CD4-positive, alpha-beta T cell treated with Interleukin-17A for 1 hour (primary cell): Measurements from ENCODE around the gene UNC45A.
"Not testable (repeated sequence)": the region's sequence is repeated elsewhere in the genome, so short reads cannot be mapped to it uniquely, and the experiment has no call there.

Experiments
- DNase-seq: peaks from one replicate; pipeline ENCODE4 v3.0.0-alpha.2; 2020

The UNC45A gene, protein sequence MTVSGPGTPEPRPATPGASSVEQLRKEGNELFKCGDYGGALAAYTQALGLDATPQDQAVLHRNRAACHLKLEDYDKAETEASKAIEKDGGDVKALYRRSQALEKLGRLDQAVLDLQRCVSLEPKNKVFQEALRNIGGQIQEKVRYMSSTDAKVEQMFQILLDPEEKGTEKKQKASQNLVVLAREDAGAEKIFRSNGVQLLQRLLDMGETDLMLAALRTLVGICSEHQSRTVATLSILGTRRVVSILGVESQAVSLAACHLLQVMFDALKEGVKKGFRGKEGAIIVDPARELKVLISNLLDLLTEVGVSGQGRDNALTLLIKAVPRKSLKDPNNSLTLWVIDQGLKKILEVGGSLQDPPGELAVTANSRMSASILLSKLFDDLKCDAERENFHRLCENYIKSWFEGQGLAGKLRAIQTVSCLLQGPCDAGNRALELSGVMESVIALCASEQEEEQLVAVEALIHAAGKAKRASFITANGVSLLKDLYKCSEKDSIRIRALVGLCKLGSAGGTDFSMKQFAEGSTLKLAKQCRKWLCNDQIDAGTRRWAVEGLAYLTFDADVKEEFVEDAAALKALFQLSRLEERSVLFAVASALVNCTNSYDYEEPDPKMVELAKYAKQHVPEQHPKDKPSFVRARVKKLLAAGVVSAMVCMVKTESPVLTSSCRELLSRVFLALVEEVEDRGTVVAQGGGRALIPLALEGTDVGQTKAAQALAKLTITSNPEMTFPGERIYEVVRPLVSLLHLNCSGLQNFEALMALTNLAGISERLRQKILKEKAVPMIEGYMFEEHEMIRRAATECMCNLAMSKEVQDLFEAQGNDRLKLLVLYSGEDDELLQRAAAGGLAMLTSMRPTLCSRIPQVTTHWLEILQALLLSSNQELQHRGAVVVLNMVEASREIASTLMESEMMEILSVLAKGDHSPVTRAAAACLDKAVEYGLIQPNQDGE

DNA sequence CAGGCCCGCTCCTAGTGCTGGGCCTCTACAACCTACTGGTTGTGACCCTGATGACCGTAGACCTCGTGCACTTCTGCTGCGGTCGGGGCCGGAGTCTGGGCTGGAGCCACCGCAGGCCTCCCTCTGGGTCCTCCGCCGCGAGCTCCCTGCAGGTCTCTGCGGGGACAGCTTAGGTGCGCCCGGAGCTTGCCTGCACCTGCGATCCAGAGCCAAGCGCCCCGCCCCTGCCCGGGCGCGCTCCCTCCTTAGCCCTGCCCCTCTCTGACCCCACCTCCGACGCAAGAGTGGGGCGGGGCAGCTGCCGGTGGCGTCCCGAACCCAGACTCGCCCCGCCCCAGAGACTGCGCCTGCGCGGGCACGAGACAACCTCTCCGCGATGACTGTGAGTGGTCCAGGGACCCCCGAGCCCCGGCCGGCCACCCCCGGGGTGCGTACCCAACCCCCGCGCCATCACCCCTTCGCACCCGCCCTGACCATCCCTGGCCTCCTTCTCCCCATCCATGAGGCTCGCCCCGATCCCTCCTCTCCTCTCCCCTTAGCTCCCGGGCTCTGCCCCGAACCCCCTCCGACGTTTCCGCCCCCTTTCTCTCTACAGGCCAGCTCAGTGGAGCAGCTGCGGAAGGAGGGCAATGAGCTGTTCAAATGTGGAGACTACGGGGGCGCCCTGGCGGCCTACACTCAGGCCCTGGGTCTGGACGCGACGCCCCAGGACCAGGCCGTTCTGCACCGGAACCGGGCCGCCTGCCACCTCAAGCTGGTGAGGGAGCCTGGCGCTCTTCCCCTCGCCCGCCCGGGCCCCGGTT is at the start of gene UNC45A:
UNC45A (plus strand) TSS at position 337 of the 803 bp plus-strand sequence; CDS start at position 377, 40 bp downstream.
- DNase-seq, result peak; percentile 94

DNA sequence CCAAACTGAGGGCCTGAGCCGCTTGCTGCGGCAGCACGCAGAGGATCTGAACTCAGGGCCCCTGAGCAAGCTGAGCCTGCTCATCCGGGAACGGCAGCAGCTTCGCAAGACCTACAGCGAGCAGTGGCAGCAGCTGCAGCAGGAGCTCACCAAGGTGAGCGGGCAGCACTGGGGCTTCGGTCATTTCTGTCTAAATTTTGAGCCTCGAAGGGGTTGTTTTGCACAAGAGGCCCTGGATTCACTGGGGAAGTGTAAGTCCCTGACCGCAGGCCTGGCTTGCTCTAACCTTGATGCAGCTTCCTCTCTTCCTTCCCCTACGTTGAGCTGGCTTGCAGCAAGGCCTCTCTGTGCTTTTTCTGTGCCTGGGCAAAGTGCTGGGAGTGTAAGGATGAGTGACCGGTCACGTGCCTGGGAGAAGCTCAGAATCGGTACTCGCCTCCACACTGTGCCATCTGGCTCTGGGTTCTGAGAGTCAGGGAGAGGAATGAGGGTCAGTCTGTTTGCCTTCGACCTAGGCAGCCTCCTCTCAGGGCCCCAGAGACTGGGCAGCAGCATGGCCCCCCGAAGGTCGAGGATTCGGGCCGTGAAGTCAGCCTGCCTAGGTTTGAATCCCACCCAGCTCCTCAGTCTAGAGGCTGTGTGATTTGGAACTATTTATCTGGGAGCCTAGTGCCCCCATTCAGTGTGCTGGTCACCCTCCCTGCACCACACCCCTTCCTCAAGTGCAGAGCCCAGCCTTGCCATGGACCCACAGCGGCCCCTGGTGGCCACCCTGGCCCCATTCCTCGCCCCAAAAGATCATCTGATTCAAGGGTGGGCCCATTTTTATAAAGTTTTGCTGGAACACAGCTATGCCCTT is 49.4 kb upstream of the UNC45A start:
- peak; percentile 81 for DNase-seq

DNA sequence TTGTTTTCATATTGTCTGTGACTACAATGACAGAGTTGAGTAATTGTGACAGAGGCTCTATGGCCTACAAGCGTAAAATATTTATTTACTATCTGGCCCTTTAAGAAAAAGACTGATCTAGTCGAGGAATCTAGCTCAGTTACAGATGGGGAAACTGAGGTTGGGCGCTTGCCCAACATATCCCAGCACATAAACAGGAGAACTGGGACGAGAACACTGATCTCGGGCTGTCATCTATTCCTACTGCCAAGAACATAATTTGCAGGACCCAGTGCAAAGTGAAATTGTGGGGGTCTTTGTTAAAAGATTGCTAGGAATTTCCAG is 48.8 kb upstream of the UNC45A start:
- no peak for DNase-seq

DNA sequence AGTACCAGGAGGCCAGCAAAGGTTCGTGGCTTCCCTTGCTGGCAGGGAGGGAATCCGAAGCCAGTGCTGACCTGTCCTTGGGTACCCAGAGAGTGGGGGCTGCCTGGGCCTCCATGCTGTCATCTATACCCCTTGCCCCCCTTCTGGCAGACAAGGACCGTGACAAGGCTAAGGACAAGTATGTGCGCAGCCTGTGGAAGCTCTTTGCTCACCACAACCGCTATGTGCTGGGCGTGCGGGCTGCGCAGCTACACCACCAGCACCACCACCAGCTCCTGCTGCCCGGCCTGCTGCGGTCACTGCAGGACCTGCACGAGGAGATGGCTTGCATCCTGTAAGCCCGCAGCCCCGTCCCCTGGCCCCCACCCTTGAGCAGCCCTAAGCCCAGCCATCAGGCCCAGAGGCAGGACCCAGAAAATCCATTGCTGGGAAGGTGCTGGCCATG is 48.0 kb upstream of the UNC45A start:
- DNase-seq, result no peak

DNA sequence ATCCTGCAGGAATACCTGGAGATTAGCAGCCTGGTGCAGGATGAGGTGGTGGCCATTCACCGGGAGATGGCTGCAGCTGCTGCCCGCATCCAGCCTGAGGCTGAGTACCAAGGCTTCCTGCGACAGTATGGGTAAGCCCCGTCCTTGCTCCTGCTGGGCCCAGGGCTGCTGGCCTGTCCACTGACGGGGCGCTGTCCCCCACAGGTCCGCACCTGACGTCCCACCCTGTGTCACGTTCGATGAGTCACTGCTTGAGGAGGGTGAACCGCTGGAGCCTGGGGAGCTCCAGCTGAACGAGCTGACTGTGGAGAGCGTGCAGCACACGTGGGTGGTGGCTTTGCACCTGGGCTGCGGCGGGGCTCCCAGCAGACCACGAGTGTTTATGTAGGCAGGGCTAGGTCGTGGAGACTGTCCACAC is 45.8 kb upstream of the UNC45A start:
- no peak for DNase-seq

DNA sequence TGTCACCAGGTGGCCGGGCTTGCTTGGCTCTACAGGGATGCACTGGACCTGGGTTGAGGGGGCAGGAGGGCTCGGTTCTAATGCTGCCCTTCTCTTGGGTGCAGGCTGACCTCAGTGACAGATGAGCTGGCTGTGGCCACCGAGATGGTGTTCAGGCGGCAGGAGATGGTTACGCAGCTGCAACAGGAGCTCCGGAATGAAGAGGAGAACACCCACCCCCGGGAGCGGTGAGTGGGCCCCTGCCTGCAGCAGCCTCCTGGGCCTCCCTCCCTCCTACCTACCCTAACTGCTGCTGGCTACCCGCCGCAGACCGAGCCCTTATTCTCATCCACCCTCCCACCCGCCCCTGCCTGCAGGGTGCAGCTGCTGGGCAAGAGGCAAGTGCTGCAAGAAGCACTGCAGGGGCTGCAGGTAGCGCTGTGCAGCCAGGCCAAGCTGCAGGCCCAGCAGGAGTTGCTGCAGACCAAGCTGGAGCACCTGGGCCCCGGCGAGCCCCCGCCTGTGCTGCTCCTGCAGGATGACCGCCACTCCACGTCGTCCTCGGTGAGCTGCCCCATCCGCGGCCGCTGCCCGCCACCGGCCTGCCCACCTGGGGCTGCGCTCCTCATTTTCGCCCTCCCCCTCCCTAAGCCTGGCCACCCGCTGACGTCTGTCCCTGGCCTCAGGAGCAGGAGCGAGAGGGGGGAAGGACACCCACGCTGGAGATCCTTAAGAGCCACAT is 45.2 kb upstream of the UNC45A start:
- no peak for DNase-seq

DNA sequence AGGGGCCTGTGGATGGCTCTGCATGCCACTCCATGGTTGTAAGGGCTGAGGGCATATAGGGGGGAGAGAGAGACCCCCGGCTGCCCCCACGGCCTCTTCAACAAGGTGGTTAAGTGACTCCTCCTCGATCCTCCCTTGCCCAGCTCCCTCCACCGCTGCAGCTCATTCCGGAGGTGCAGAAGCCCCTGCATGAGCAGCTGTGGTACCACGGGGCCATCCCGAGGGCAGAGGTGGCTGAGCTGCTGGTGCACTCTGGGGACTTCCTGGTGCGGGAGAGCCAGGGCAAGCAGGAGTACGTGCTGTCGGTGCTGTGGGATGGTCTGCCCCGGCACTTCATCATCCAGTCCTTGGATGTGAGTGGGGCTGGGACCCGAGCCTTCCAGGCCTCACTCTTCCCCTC is 44.2 kb upstream of the UNC45A start:
- no peak for DNase-seq

DNA sequence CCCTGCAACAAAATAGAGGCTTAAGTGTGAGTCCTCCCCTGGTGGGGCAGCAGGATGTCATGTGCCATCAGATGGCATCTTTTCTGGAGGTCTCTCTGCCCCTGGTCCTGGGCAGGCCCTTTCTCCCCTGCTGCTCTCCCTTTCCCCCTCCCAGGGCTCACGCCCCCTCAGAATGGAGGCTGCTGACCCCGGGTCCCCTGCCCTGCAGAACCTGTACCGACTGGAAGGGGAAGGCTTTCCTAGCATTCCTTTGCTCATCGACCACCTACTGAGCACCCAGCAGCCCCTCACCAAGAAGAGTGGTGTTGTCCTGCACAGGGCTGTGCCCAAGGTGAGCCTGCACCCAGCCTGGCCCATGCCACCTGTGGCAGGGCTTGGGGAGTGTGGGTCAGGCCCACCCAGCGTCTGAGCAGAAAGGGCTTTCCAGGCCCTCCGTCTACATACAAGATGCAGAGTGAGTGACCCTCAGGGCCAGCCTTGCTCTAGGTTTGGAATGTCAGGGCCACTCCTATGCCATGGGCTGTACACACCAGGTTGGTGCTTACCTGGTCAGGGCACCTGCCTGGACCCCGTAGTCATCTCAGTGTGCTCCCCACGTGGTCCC is 43.6 kb upstream of the UNC45A start:
- no peak for DNase-seq

DNA sequence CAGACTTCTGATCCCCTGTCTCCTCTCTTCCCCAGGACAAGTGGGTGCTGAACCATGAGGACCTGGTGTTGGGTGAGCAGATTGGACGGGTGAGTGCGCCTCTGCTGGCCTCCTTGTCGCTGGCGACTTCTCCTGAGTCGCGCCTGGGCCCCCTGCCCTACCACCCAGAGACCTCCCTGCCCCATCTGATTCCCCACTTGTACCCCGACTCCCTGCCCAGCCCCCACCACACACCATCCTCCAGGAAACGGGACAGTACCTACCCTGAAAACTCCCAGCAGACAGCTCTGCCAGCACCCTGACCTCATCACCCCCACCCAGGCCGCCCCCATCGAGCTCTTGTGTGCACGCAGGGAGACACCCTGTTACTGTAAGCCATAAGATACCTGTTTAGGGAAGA is 43.1 kb upstream of the UNC45A start:
- DNase-seq, result no peak

DNA sequence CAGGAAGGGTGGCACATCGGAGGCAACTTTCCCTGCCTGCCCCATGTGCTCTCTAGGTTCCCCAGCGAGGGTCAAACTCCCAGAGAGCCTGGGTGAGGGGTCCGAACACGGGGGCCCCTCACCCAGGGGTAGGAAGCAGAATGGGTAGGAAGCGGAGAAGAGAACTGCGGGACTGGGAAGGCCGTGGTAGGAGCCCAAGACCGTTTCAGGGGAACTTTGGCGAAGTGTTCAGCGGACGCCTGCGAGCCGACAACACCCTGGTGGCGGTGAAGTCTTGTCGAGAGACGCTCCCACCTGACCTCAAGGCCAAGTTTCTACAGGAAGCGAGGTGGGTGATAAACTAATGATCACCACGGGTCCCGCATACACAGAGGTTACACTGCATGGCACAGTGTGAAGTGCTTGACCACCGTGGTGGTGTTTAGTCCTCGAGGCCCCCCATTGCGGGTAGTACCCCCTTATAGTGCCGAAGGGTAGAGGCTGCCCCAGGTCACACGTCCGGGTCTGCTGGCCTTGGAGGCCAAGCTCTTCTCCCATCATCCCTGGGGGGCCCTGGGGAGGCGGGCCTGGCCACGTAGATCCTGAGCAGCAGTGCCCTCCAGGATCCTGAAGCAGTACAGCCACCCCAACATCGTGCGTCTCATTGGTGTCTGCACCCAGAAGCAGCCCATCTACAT is 42.4 kb upstream of the UNC45A start:
- DNase-seq, result no peak

DNA sequence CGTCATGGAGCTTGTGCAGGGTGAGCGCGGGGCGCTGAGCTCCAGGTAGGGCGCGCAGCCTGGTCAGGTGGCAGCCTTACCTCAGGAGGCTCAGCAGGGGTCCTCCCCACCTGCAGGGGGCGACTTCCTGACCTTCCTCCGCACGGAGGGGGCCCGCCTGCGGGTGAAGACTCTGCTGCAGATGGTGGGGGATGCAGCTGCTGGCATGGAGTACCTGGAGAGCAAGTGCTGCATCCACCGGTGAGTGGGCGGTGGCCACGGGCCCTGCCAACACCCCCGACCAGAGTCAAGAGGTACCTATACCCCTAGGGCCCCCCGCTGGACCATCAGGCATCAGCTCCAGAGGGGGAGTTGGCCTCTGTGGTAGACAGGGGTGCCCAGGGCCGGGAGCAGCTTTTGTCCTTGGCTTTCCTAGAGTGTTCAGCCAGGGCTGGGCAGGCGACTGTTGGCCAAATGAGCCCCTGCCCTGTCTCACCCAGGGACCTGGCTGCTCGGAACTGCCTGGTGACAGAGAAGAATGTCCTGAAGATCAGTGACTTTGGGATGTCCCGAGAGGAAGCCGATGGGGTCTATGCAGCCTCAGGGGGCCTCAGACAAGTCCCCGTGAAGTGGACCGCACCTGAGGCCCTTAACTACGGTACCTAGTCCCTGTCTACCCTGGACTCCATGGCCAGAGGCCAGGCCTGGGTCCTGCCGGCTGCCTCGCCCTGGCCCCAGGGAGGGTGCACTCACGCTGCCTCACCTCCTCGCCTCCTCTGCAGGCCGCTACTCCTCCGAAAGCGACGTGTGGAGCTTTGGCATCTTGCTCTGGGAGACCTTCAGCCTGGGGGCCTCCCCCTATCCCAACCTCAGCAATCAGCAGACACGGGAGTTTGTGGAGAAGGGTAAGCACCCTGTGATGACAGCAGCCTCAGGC is 41.7 kb upstream of the UNC45A start:
- DNase-seq, result no peak

DNA sequence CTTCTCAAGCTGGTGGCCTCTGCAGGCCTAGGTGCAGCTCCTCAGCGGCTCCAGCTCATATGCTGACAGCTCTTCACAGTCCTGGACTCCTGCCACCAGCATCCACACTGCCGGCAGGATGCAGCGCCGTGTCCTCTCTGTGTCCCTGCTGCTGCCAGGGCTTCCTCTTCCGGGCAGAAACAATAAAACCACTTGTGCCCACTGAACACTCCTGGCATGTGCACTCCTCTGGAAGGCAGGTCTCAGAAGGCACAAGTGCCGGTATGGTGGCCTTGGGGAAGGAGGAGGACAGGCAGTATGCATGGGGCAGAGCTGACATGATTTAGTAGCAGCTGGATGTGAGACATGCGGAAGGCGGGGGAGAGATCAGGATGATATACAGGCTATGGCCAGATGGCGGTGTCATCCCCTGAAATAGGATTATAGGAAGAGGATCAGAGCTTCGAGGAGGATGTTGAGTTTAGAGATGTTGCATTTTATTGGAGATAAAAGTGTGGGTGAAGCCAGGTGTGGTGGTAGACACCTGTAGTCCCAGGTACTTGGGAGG is 39.4 kb upstream of the UNC45A start:
- no peak for DNase-seq

DNA sequence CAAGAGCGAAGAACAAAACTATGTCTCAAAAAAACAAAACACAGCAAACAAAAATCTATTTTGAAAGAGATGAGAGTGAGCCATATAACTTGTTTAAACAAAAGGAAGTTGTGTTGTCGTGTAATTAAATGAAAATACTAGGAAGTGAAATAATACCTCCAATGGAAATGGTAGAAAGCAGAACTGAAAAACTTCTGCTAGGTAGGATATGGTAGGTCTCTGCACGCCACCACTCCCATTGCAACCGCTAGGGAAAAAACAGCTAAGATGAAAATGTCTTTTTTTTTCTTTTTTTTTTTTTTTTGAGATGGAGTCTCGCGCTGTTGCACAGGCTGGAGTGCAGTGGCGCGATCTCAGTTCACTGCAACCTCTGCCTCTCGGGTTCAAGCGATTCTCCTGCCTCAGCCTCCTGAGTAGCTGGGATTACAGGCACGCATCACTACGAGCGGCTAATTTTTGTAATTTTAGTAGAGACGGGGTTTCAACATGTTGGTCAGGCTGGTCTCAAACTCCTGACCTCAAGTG is 37.9 kb upstream of the UNC45A start:
- not testable (repeated sequence) for DNase-seq

DNA sequence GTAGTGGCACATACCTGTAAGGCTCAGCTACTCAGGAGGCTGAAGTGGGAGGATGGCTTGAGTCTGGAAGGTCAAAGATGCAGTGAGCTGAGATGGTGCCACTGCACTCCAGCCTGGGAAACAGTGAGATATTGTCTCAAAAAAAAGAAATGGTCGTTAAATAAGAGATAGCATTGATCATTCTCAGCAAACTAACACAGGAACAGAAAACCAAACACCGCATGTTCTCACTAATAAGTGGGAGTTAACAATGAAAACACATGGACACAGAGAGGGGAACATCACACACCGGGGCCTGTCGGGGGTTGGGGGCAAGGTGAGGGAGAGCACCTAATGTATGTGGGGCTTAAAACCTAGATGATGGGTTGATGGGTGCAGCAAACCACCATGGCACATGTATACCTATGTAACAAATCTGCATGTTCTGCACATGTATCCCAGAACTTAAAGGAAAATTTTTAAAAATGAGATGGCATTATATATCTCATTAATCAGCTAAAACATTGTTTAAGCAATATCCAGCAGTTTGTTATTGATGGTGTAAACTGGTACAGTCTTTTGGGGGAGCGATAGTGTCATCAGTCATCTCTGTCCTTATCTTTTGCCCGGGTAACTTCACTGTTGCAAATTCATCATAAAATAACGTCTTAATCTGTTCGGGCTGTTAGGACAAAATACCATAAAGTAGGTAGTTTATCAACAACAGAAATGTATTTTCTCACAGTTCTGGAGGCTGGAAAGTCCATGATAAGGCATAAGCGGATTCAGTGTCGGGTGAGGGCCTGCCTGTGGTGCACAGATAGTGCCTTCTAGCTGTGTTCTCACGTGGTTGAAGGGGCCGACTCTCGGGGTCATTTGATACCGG is 33.7 kb upstream of the UNC45A start:
- no peak for DNase-seq

DNA sequence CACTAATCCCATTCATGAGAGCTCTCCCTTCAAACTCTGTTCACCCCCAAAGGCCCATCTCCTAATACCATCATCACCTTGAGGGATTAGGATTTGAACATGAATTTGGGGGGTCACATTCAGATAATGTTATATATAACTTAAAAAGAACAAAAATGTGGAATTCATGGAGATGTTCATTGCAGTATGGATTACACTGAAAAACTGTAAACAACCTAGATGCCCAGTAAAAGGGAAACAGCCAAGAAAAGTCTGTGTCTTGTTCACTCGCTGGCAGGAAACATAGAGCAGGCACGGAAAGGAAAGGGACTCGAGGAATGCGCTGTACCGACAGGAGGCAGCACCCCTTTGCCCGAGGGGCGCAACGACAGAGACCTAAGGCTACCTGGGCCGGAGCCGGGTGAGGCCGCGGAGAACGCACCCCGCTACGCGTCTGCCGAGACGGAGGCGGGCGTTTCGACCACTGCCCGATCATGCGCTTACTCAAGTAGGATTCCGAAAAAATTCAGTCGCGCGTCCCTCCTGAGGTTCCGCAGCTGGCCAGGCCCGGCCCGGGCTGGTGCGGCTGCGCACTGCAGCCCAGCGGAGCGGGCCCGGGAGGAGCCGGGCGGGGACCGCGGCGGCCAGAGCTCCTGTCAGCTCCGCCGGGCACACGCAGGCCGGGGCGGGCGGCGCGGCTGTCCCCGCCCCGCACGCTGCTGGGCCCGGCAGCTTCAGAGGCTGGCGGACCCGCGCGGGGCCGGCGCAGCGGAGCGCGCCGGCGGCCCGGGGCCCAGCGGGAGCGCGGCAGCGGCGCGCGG is 32.8 kb upstream of the UNC45A start:
- DNase-seq, result peak; percentile 76

DNA sequence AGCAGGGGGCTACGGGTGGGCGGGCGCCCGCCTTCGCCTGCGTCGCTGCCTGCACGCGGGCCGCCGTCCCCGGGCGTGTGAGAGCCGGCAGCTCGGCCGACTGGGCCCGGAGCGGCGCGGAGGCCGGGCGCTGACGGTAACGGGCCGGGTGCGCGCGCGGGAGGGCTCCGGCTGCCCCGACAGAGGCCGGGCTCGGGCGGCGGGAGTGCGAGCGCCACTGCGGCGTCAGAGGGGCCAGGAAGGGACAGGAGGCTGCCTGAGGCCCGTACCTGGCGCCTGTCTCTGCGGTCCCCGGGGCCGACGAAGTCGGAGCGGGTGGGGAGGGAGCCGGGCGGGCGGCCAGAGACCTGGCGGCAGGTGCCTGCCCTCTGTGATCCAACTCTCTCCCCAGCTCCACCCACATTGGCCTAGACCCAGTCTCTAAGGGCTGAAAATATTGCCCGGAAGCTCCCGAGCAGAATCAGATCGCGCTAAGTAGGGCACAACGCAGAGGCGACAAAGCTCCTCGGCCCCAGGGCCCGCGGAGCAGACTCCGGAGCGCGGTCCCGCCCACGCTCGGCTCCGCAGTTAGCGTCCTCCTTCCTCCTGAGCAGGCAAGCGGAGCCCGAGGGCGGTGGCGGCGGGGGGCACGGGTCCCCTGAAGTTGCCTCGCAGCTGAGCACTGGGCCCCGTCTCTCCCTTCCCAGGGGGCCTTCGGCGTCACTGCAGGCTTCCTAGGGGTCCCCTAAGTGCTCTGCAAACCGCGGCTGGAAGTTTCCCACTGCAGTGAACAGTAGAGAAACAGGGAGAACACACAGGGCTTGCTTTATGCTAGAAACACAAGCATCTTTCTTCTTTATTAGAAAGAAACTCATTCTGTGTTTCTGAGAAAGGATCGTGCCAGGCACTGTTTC is 32.0 kb upstream of the UNC45A start, which contains the start of gene MAN2A2:
MAN2A2 (plus strand) TSS at position 463 of the 893 bp plus-strand sequence. CDS start 906 bp downstream, outside the sequence.
- DNase-seq, result peak; percentile 75
